NK-92 (cell line): Measurements from ENCODE around the gene C5.
"Not testable (repeated sequence)": the region's sequence is repeated elsewhere in the genome, so short reads cannot be mapped to it uniquely, and the experiment has no call there.

Experiments
- DNase-seq: peaks from one replicate; lab custom pipeline; 2025; ENCODE audit not compliant: unreplicated experiment; lab: John Stamatoyannopoulos, UW

C5 gene

GRCh38 chr9:121050128-121050988, at the start of gene C5:
TSS of gene C5 (minus strand) at chr9:121050275. CDS start at chr9:121050246, 29 bp downstream.
- DNase-seq: no peak

- no peak for DNase-seq
These were observed 48.6 kb upstream of the C5 start for GRCh38 chr9:121098567-121099198.

GRCh38 chr9:121095057-121095456, 45.0 kb upstream of the C5 start:
- DNase-seq: no peak

GRCh38 chr9:121090743-121091142, 40.7 kb upstream of the C5 start:
- not testable (repeated sequence) for DNase-seq

- no peak for DNase-seq
These were observed 38.5 kb upstream of the C5 start for GRCh38 chr9:121088576-121088975.

- no peak for DNase-seq
These were observed 35.6 kb upstream of the C5 start for GRCh38 chr9:121085661-121086060.

- DNase-seq: no peak
These were observed 32.0 kb upstream of the C5 start for GRCh38 chr9:121082075-121082474.

GRCh38 chr9:121075251-121076036, 25.4 kb upstream of the C5 start:
- DNase-seq: no peak

- DNase-seq: peak; percentile 27
These were observed 24.5 kb upstream of the C5 start, which contains the start of gene CNTRL for GRCh38 chr9:121074370-121075250. TSS of gene CNTRL (plus strand) at chr9:121074955. CDS start at chr9:121088327, 13,372 bp downstream.

GRCh38 chr9:121073038-121073437, 23.0 kb upstream of the C5 start:
- no peak for DNase-seq

- no peak for DNase-seq
These were observed 21.8 kb upstream of the C5 start for GRCh38 chr9:121071756-121072421.

GRCh38 chr9:121071370-121071755, 21.3 kb upstream of the C5 start:
- no peak for DNase-seq

GRCh38 chr9:121069396-121069795, 19.3 kb upstream of the C5 start:
- no peak for DNase-seq

GRCh38 chr9:121067640-121068039, 17.6 kb upstream of the C5 start:
- no peak for DNase-seq

GRCh38 chr9:121066850-121067249, 16.8 kb upstream of the C5 start:
- DNase-seq: no peak

GRCh38 chr9:121059998-121060636, 10.0 kb upstream of the C5 start:
- DNase-seq: no peak

- DNase-seq: no peak
These were observed 9.4 kb upstream of the C5 start for GRCh38 chr9:121059513-121059912.

- no peak for DNase-seq
These were observed 7.7 kb upstream of the C5 start for GRCh38 chr9:121057821-121058220.

- DNase-seq: no peak
These were observed 5.6 kb upstream of the C5 start for GRCh38 chr9:121055642-121056143.
